NOMO-1 treated with dmso at 0.1 percent for 144 hours (cell line): ENCODE measurements around the gene ANTKMT.
"Not testable (repeated sequence)": the region's sequence is repeated elsewhere in the genome, so short reads cannot be mapped to it uniquely, and the experiment has no call there.

Experiments
- DNase-seq: peaks from one replicate; lab custom pipeline; 2025; ENCODE audit not compliant: unreplicated experiment; lab: John Stamatoyannopoulos, UW

Gene ANTKMT

DNA sequence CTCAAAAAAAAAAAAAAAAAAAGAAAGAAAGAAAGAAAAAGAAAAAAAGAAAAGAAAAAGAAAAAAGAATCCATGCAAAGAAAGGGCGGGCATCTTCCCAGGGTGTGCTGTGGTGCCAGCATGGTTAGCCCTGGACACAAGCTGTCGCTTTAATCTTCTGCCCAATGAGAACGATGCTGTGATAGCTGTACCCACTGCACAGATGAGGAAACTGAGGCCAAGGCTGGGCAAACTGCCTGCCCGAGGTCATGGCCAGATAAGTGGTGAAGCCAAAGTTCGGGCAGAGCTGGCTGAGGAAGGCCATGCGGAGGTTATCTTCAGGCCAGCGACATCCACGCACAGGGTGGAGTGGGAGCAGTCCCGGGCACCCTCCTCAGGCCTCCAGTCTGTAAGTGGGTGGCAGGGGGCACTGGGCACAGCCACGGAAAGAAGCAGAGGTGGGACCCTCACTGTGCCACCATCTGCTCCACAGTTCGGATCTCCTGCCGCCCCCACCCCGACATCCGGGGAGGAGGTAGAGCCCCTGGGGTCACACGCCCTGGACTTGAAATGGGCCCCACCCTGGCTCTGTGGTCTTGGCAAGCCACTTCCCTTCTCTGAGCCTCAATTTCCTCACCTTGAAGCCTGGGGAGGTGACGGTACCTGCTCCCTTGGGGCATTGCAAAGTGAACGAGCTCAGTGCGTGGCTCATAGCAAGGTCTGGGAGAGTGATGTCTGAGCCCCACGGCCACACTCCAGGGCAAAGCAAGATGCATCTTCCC, 21.9 kb upstream of the ANTKMT start:
- DNase-seq, result no peak

DNA sequence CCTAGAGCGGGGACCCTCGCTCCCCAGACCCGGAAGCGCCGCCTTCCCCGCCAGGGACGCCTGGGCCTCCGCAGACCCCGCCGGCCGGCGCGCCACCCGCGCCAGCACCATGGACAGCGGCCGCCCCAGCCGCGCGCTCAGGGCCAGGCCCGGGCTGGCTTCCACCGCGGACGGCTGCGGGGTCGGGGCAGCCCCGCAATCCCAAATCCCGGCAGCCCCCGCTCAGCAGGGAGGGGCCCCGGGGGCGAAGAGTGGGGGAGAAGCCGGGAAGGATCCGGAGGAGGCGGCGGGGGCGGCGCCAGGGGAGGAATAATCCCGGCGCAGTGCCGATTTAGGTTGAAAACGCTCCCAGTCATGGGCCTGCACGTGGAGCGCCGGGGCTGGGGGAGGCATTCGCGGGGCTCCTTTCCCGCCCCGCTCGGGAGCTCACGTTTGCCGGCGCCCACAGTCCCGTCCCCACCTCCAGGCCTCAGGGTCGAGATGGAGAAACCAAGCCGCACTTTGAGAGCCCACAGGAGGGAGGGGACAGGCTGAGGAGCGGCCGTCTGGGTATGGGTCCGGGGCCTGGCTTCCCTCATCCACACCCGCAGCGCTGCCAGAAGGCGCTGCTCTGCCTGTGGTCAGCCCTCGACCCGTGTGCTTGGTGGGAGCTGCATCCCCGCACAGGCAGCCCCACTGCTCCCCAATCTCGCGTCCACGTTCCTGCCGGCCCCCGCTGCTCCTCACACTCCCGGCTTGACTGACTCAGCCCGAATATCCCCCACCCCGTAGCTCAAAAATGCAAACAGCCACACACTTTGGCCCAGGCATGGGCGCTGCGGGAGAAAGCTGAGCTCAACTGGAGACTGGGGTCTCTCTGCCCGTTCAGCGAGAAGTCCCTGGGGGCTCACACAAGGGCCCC, 20.0 kb upstream of the ANTKMT start:
- no peak for DNase-seq

DNA sequence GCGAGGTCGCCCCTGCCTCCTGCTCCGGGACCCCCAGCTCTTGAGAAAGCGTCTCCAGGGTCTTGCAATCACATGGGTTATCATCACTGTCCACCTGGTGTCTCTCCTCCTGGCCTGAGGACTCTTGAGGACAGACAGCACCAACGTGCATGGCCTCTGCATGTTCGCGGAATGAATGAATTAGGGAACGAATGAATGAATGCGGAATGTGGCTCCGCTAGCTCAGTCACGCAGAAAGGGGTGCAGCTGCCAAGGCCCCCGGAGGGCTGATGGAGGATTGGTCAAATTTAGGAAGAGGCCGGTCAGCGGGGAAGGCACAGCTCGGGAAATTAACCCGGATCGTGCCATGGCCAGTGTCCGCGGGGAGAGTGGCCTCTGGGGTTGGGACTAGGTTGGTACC, 18.6 kb upstream of the ANTKMT start:
- no peak for DNase-seq

DNA sequence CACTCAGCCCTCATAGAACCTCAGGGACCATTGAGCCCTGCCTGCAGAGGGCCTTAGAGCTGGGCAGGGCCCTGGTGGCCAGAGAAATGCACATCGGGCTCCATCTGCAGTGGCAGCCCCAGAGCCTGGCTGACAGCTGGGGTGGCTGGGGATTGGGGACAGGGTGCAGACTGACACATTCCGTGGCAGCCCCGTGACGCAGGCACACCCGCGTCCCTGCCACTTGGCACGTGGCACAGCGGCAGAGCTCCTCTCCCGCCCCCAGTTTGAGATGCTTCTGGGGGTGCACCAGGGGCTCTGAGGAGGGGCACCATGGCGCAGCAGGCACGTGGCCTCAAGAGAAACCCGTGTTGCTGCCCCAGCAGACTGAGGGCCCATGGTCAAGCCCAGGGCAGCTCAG, 17.5 kb upstream of the ANTKMT start:
- DNase-seq, result no peak

DNA sequence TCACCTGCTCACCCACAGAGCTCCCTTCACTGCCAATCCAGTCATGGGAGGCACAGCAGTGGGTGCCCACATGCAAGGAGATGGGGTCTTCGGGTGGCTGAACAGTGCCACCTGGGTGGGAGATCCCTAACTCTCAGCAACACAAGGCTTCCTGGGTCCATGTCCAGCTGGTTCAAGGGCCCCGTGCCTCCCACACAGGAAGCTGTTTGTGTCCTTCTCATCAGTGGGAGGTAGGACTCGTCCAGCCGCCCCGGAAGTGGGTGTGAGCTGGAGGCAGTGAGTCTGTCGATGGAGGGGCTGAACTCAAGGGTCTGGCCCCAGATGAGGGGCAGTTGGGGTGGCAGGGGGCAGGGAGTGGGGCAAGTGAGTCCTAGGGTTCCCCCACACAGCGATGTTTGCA, 16.9 kb upstream of the ANTKMT start:
- no peak for DNase-seq

DNA sequence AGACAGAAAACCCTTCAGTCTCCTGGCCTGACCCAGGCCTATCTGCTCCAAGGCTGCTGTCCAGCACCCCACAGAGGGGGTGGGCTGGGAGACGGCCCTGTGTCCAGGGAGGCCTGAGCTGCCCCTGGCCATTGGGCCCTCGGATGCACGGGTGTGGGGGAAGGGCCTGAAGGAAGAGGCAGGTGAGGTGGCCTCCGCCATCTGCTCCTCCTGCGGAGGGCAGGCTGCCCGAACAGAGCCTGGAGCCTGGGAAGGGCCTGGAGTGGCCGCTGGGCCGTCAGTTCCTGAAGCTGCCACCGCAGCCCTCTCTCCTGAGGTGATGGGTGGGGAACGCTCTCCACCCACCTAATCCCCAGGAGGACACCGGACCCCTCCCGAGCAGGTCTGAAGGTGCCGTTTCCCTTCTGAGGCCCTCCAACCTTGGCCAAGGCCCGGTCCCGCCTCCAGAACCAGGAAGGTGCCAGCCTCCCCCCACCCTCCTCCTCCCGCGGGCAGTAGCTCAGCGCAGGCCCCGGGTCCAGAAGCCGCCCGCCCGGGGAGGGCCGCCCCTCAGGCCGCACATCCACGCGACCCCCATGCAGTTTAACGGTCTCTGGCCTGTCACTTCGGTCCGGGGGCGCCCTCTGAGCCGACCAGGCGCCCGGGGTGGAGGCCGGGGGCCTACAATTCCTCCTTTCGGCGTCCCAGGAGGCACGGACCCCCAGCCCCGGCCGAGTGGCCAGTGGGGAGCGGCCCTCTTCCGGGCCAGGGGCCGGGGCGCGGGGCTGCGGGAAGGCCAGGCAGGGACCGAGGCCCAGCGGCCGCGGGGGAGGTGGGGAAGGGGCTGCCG, 16.2 kb upstream of the ANTKMT start:
- no peak for DNase-seq

DNA sequence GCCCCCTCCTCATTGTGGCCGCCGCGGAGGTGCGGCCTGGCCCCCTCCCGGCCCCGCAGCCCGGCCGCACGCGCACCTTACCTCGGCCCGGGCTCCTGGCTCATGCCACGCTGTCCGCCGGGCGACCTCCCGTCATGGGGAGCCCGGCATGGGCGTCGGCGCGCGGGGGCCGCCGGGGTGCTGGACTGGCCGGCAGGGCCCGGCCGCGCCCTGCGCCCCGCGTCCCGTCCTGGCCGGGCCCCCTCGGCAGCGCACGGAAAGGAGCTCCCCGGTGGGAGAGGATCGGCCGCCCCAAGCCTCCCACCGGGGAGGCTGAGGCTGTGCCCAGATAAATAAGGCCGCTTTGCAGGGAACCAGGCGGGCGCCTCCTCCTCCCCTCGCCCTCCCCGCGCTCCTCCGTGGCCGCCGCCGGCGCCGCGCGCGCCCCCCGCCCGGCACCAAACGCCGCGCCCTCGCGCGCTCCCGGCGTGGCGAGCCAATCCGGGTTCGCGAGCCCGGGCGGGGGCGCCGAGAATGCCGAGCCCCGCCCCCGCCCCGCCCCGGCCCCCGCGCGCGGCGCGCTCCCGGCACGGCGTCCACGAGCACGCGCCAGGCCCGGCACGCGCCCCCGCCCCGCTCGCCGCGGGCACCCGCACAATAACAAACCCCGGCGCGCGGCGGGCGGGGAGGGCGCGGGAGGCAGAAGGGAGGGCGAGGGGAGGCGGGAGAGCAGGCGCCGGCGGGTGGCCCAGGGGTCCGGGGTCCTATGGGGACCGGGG, 15.3 kb upstream of the ANTKMT start, which contains the start of gene FBXL16:
Gene FBXL16 (minus strand): TSS at position 371 of the 758 bp plus-strand sequence. CDS start 8,396 bp downstream, outside the sequence.
- no peak for DNase-seq

DNA sequence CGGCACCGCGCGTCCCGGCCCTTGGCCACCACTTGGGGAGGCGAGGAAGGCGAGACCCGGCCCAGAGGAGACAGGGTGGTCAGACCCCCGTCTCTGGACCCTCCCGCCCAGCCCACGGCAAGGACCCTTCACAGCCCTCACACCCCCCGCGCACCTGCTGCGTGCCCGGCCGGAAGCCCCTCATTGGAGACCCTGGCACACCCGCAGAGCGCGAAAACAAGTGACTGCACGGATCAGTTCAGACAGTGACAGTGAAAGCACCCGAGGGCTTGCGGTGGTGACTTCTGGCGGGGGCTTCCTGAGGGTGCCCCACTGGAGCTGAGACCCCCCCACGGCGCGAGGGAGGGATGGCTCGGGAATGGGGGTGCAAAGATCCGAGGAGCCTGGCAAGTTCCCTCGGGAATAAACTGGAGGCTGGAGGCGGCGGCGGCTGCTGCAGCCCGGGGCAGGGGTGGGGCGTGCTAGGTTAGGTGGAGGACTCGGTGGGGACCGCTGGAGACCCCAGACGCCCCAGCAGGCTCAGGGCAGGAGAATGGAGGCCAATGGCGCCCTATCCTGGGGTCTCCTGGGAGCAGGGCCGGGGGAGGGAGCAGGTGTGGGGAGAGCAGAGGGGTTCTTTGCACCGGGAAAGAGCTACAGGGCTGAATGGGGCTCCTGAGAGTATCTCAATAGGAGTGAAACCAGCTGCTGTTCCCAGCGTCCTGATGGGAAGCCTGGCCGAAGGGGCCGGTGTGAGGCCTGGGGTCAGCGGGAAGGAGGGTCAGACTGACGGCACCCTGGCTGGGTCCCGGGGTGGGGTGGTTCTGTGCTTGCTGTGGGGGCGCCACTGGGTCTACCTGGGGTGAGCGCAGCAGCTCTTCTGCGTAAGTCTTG, 14.5 kb upstream of the ANTKMT start:
- DNase-seq, result no peak

DNA sequence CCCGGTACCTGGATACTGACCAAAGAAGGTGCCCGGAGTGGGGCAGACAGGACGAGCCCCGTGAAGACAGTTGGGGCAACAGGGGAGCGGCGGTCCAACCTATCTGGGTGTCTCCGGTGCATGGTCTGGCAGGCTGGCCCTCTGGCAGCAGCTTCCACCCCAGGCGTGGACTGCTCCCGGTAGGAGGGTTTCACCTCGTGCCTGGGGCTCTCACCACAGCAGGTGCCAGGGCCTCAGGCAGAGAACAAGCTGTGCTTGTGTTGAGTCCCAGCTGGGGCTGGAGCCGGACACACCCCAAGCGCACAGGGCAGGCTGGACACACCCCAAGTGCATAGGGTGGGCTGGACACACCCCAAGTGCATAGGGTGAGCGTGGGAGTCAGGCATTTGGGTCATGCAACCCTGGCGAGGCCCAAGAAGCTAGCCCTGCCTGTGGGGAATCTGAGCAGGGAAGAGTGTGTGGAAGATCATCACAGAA, 13.8 kb upstream of the ANTKMT start:
- DNase-seq, result no peak

DNA sequence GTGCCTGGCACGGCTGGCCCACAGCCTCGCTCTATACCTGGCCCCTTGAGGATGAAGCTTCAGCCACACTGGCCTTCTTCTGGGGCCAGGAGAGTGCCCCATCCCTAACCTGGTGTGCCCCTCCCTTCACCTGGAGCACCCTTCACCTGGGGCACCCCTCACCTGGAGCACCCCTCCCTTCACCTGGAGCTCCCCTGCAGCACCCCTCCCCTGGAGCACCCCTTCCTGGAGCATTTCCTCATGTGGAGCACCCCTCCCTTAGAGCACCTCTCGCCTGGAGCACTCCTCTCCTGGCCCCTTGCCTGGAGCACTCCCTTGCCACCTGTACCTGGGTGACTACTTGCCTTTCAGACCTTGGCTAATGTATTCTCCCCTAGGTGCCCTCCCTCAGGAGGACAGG, 12.9 kb upstream of the ANTKMT start:
- no peak for DNase-seq

DNA sequence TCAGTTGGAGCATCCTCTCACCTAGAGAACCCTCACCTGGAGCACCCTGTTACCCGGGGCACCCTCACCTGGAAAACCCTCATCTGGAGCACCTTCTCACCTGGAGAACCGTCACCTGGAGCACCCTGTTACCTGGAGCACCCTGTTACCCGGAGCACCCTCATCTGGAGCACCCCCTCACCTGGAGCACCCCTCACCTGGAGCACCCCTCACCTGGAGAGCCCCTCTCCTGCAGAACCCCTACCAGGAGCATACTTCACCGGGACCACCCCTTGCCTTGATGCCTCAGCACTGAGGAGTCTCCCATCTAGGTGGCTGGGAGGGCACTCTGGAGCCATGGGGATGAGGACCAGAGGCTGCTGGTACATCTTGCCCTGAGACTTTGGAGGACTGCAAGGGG, 12.0 kb upstream of the ANTKMT start:
- no peak for DNase-seq

DNA sequence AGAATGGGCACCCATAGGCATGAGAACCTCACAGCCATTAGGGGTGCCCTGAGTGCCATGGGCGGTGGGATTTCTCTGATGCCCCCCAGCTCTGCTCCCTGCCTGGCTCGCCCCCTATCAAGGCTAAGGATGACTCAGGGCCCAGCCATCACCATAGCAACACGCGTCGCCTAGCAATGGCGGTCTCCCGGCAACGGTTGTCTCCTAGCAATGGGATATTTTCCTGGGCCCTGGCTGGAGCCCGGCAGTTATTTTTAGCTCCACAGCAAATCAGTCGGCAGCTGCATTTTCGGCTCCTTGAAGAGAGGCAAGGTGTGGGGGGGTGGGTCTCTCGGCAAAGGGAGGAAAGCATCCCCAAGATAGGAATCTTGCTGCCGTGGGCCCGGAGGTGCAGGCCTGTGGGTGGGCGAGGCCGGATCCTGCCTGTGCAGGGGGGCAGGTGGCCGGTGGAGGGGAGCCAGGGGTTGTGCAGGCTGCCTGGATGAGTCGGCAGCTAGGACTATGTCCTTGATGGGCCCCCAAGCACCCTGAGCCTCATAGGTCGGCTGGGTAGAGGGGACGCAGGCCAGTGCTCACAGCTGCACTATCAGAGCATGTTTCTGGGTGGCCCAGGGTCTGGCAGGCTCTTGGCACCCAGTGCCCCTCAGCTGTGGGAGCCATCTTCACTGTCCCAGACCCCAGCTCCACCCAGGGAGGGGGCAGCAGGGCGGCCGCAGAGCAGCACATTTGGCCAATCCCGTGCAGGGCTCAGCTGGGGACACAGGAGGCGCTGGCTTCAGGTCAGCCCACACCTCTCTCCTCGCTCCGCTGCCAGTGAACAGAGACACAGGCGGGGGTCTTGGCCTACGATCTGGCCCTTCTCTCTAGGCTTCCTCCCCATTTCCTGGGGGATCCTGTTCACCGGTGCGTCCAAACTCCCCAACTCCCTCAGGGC, 11.1 kb upstream of the ANTKMT start:
- DNase-seq, result no peak

DNA sequence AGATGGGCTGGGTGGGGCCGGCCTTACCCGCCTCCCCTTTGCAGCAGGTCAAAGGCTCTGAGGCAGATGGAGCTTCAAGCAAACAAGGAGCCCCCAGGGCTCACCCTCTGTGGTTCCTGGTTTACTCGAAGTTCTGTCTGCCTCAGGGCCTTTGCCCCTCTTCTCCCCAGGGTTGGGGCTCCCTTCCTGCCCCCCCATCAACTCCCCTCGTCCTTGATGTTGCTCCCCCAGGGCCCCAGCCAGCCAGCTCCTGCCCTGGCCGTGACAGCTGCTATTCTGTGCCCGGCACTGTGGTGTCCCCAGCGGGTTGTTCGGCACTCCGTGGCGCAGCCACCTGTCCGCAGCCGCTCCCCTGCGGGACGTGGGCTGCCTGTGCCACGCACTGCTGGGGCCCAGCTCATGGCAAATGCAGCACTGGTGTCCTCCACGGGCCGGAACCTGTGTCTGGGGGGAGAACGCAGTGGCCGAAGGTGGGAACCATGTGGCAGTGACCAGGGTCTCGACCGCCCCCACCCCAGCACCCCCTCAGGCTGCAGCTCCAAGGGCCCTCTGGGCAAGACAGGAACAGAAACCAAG, 10.4 kb upstream of the ANTKMT start:
- no peak for DNase-seq

DNA sequence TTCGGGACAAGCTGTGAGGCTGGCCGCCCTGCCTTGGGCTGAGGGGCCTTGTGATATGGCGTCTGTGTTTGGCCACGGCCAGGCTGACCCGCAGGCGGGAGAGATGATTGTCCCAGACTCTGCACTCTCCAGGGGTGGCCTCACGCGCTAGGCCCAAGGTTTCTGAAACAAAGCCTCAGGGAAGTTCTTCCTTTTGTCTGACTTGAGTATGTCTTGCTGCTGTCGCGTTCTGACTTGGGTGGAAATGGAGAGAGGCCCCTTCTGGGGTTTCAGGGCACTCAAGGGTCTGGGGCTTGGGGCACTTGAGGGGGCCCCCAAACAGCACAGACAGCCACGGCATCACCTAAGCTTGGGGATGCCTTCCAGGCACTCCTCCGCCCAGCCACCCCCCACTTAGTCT, 9.9 kb upstream of the ANTKMT start:
- DNase-seq, result no peak

DNA sequence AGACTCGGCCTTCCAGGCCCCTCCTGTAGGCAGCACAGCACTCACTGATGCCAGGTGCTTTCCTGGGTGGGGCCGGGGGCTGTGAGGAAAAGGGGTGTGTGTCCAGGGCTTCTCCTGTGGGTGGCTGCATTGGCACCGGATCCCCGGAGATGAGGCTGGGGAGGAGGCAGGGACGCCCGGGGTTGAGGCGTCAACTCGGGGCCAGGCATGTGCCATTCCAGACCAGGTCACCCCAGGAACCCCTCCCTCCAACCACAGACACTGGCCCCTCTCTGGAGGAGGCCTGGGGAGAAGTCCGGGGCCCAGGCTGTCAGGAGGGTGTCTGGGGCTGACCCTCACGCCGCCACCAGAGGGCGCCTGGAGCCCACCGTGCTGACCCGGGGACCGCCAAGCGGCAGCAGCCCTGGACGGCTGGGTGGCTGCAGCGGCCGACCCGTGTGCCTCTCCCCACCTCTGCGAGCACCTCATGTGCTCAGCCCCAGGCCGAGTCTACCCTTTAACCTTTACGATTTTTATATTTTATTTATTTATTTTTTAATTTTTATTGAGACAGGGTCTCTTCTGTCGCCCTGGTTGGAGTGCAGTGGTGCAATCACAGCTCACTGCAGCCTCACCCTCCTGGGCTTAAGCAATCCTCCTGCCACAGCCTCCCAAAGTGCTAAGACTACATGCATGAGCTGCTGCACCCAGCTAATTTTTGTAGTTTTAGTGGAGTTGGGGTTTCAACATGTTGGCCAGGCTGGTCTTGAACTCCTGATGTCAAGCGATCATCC, 9.2 kb upstream of the ANTKMT start:
- peak; percentile 70 for DNase-seq

DNA sequence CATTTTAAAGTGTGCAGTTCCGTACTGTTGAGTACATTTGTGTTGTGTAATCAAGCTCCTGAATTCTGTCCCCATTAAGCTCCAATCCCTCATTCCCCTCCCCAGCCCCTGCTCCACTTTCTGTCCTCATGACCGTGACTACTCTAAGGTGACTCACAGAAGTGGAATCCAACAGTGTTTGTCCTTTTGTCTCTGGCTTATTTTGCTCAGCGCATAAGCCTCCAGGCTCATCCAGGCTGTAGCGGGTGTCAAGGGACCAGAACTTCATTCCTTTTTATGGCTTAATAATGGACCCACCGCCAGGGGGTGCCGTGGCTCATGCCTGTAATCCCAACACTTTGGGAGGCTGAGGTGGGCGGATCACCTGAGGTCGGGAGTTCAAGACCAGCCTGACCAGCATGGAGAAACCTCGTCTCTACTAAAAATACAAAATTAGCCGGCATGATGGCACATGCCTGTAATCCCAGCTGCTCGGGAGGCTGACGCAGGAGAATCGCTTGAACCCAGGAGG, 8.2 kb upstream of the ANTKMT start:
- not testable (repeated sequence) for DNase-seq

DNA sequence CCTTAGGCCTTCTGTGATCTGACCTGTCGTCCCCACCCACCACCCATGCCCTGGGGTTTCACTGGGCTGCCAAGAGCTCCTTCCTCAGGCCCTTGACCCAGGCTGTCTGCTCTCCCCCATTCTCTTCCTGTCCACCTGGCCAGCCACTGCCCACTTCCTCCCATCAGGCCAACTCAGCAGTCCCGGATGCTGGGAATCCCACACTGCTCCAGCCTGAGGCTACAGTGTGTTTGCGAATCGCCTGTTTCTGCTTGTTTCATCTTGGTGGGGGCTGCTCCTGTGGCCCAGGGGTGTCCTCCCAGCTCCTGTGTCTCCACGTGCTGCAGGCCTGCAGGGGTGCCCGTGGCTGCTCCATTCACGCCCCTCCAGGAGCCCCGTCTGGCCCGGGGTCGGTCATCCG, 6.9 kb upstream of the ANTKMT start:
- no peak for DNase-seq
